SW480 (cell line): ENCODE data around the gene ZNF345.

ENCODE experiments used
- DNase-seq: peaks from one replicate; pipeline ENCODE4 v3.0.0-alpha.2; 2016; ENCODE audit warnings: low spot score

The ZNF345 gene

GRCh38 chr19:36916991-36917390 lies 66.3 kb downstream of the ZNF345 start:
- DNase-seq, result no peak

- no peak for DNase-seq
Measured at GRCh38 chr19:36918090-36918489, 67.4 kb downstream of the ZNF345 start.
